SH-SY5Y (cell line): Measurements from ENCODE around the gene OR6K3.

ENCODE experiments used
- GATA2 ChIP-seq: IDR thresholded peaks from 2 replicates; pipeline ENCODE4 v1.6.1; 2011; ENCODE audit warnings: mild to moderate bottlenecking, low read depth, low read length
- GATA3 ChIP-seq: IDR thresholded peaks from 2 replicates; pipeline ENCODE4 v1.6.1; 2011; ENCODE audit warnings: low read depth, mild to moderate bottlenecking, low read length, moderate library complexity

- TF ChIP-seq GATA2 (no peak), GATA3 (no peak)
These were observed 3.2 kb downstream of the OR6K3 start for GRCh38 chr1:158717344-158717743.
